A172 (cell line): ENCODE measurements around the gene USP15. TPM values are rescaled to one million over a fixed set of nuclear protein-coding genes. Genes with fewer than 3 reads are reported as not detected.
"Not testable (repeated sequence)": the region's sequence is repeated elsewhere in the genome, so short reads cannot be mapped to it uniquely, and the experiment has no call there.

Experiments used
- DNase-seq: peaks from one replicate; pipeline ENCODE4 v3.0.0-alpha.2; 2015; ENCODE audit warnings: low spot score
- total RNA-seq: library from RNA; depleted of rRNA; stranded (reverse); fragments of >200 nt; shearing (Covaris generic); gene quantifications from 2 replicates; pipeline ENCODE4 v1.2.3, GENCODE V29; 2014

The USP15 gene
- total RNA-seq, 1 experiment from 2014 or later = 43.3 TPM

- DNase-seq = no peak
Observed at GRCh38 chr12:62320054-62320453, 59.9 kb downstream of the USP15 start.

- no peak for DNase-seq
Observed at GRCh38 chr12:62323386-62323785, 63.2 kb downstream of the USP15 start.

- no peak for DNase-seq
Observed at GRCh38 chr12:62328296-62328921, 68.2 kb downstream of the USP15 start.

- no peak for DNase-seq
Observed at GRCh38 chr12:62331306-62331705, 71.1 kb downstream of the USP15 start.

- DNase-seq = peak; percentile 38
Observed at GRCh38 chr12:62332598-62332997, 72.4 kb downstream of the USP15 start.

- DNase-seq = no peak
Observed at GRCh38 chr12:62335057-62335456, 74.9 kb downstream of the USP15 start.

- no peak for DNase-seq
Observed at GRCh38 chr12:62335796-62336195, 75.6 kb downstream of the USP15 start.

GRCh38 chr12:62337643-62338042 is 77.4 kb downstream of the USP15 start:
- not testable (repeated sequence) for DNase-seq

GRCh38 chr12:62342614-62343303 is 82.6 kb downstream of the USP15 start:
- not testable (repeated sequence) for DNase-seq

GRCh38 chr12:62343304-62344120 is 83.3 kb downstream of the USP15 start:
- DNase-seq = not testable (repeated sequence)

GRCh38 chr12:62344731-62345556 is 84.7 kb downstream of the USP15 start:
- DNase-seq = not testable (repeated sequence)

GRCh38 chr12:62345667-62346066 is 85.5 kb downstream of the USP15 start:
- DNase-seq = no peak

- DNase-seq = no peak
Observed at GRCh38 chr12:62346817-62347216, 86.6 kb downstream of the USP15 start.

- peak; percentile 20 for DNase-seq
Observed at GRCh38 chr12:62347922-62348650, 87.9 kb downstream of the USP15 start.

- DNase-seq = no peak
Observed at GRCh38 chr12:62350554-62350953, 90.3 kb downstream of the USP15 start.

- DNase-seq = no peak
Observed at GRCh38 chr12:62351326-62351725, 91.1 kb downstream of the USP15 start.

GRCh38 chr12:62361048-62361447 is 100.8 kb downstream of the USP15 start:
- no peak for DNase-seq

- no peak for DNase-seq
Observed at GRCh38 chr12:62363506-62363905, 103.3 kb downstream of the USP15 start.

- DNase-seq = not testable (repeated sequence)
Observed at GRCh38 chr12:62364697-62365096, 104.5 kb downstream of the USP15 start.

GRCh38 chr12:62365846-62366245 is 105.6 kb downstream of the USP15 start:
- not testable (repeated sequence) for DNase-seq
